ENCODE results near the gene FOXP1. TPM values are rescaled to one million over a fixed set of nuclear protein-coding genes. Genes with fewer than 3 reads are reported as not detected.

The FOXP1 gene
- total RNA-seq, 1 experiment from 2014 or later = 75.3 TPM

- H2BK120ac ChIP-seq (ENCODE audit: low read depth, low read length, poor library complexity, severe bottlenecking) = no peak overlapping the region
- H3K36me3 Mint-ChIP-seq (ENCODE audit: insufficient read depth in 1 of 3, low read depth in 3 of 3) = no peaks in the 10 kb centered on the region
- H3K4me3 Mint-ChIP-seq = no peak overlapping the region
- H3K9me3 ChIP-seq (ENCODE audit: control insufficient read depth, low read depth, low read length) = no peaks in the 10 kb centered on the region
- no peak overlapping the region for H4K91ac ChIP-seq (ENCODE audit: insufficient read length, low read depth, low read length)
- H3K9me3 Mint-ChIP-seq = no peaks in the 10 kb centered on the region
- H4K20me1 ChIP-seq (ENCODE audit: control insufficient read depth, insufficient read depth, insufficient read length) = no peaks in the 10 kb centered on the region
- H3K18ac ChIP-seq (ENCODE audit: insufficient read length, low read depth, low read length) = no peak overlapping the region
- no peak overlapping the region for H3K23ac ChIP-seq (ENCODE audit: insufficient read length, low read depth, low read length)
- H3K56ac ChIP-seq (ENCODE audit: insufficient read length, low read depth, low read length) = no peak overlapping the region
- no peak overlapping the region for H2BK15ac ChIP-seq (ENCODE audit: low read depth, low read length)
- H2BK20ac ChIP-seq (ENCODE audit: low read depth, low read length, poor library complexity, severe bottlenecking) = no peak overlapping the region
- H3K4me1 Mint-ChIP-seq = peaks cover 58 to 61% of the 10 kb centered on the region in 2 experiments
- WGBS (ENCODE audit: extremely low coverage, insufficient read length, low lambda C conversion rate) = no CpG with 5 or more reads among the region's 4 CpGs
- H2AK5ac ChIP-seq (ENCODE audit: insufficient read length, low read length) = no peak overlapping the region
- no peak overlapping the region for H4K5ac ChIP-seq (ENCODE audit: insufficient read length, low read depth, low read length)
- H3K23me2 ChIP-seq (ENCODE audit: insufficient read length, low read depth, low read length, poor library complexity, severe bottlenecking) = peaks cover 7% of the 10 kb centered on the region
- no peaks in the 10 kb centered on the region for H3K79me2 ChIP-seq (ENCODE audit: insufficient read depth, low read length)
- no peak overlapping the region for H3K27ac Mint-ChIP-seq
- no peak overlapping the region for H3K4me2 ChIP-seq (ENCODE audit: insufficient read depth, insufficient read length, low read length)
- H3K4me1 ChIP-seq (ENCODE audit: insufficient read depth, low read length) = 0 out of 2 replicates have a peak, but pooled peaks cover 5% of the 10 kb centered on the region
- no peak for DNase-seq
- H2BK12ac ChIP-seq (ENCODE audit: insufficient read length, low read depth, low read length) = no peak overlapping the region
- TF ChIP-seq, protein P1, sequence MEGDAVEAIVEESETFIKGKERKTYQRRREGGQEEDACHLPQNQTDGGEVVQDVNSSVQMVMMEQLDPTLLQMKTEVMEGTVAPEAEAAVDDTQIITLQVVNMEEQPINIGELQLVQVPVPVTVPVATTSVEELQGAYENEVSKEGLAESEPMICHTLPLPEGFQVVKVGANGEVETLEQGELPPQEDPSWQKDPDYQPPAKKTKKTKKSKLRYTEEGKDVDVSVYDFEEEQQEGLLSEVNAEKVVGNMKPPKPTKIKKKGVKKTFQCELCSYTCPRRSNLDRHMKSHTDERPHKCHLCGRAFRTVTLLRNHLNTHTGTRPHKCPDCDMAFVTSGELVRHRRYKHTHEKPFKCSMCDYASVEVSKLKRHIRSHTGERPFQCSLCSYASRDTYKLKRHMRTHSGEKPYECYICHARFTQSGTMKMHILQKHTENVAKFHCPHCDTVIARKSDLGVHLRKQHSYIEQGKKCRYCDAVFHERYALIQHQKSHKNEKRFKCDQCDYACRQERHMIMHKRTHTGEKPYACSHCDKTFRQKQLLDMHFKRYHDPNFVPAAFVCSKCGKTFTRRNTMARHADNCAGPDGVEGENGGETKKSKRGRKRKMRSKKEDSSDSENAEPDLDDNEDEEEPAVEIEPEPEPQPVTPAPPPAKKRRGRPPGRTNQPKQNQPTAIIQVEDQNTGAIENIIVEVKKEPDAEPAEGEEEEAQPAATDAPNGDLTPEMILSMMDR (conservative IDR thresholded peaks at IDR 0.05) = no peak
- no peak overlapping the region for H3K27ac ChIP-seq (ENCODE audit: insufficient read length, low read depth, low read length)
- H2AFZ ChIP-seq (ENCODE audit: low read length) = no peak overlapping the region
- no peak overlapping the region for H3K9ac ChIP-seq (ENCODE audit: extremely low read depth, insufficient read length, low read length)
- no peak overlapping the region for H2BK5ac ChIP-seq (ENCODE audit: insufficient read length, low read length)
- no peak overlapping the region for H3K14ac ChIP-seq (ENCODE audit: insufficient read depth, low read length)
- no peak overlapping the region for H3K4ac ChIP-seq (ENCODE audit: low read depth, low read length)
- H3K79me1 ChIP-seq (ENCODE audit: insufficient read depth, low read depth, low read length, poor library complexity, severe bottlenecking) = no peaks in the 10 kb centered on the region
- no peaks in the 10 kb centered on the region for H3K27me3 Mint-ChIP-seq (ENCODE audit: low read depth)
- H3K27me3 ChIP-seq (ENCODE audit: insufficient read depth, low read length) = no peaks in the 10 kb centered on the region
- H4K8ac ChIP-seq (replicated peaks; ENCODE audit: insufficient read length, low read depth, low read length) = no peak overlapping the region
- H3T11ph ChIP-seq (ENCODE audit: low read length) = no peak overlapping the region
Observed at GRCh38 chr3:71308836-71309235, 274.7 kb downstream of the FOXP1 start.

Data from H9 (cell line).